Suprapubic skin (tissue), 3 donors: ENCODE data around the gene PTGES2.
A peak's percentile ranks its signal among the peaks of the same experiment; 100 is the strongest.

Experiments used
- EP300 ChIP-seq: sonication (generic); formaldehyde crosslinking; IDR thresholded peaks from one replicate; pipeline ENCODE4 v1.6.1; 2017; ENCODE audit warnings: antibody characterized with exemption
- POLR2A ChIP-seq, 2 donors: fragments of 450-650 bp; IDR thresholded peaks; one replicate each; pipeline ENCODE4 v1.6.1; 2017; ENCODE audit warnings: antibody characterized with exemption in 2 of 2, mild to moderate bottlenecking in 2 of 2, moderate library complexity in 2 of 2
- TF ChIP-seq, protein P1 (sequence below), 2 donors: fragments of 200-600 bp in 1 of 2; fragments of 450-650 bp in 1 of 2; sonication (generic) in 1 of 2; IDR thresholded peaks; one replicate each; pipeline ENCODE4 v1.5.1; 2016 to 2019; ENCODE audit warnings: antibody characterized with exemption in 2 of 2, mild to moderate bottlenecking in 1 of 2, moderate library complexity in 1 of 2

DNA sequence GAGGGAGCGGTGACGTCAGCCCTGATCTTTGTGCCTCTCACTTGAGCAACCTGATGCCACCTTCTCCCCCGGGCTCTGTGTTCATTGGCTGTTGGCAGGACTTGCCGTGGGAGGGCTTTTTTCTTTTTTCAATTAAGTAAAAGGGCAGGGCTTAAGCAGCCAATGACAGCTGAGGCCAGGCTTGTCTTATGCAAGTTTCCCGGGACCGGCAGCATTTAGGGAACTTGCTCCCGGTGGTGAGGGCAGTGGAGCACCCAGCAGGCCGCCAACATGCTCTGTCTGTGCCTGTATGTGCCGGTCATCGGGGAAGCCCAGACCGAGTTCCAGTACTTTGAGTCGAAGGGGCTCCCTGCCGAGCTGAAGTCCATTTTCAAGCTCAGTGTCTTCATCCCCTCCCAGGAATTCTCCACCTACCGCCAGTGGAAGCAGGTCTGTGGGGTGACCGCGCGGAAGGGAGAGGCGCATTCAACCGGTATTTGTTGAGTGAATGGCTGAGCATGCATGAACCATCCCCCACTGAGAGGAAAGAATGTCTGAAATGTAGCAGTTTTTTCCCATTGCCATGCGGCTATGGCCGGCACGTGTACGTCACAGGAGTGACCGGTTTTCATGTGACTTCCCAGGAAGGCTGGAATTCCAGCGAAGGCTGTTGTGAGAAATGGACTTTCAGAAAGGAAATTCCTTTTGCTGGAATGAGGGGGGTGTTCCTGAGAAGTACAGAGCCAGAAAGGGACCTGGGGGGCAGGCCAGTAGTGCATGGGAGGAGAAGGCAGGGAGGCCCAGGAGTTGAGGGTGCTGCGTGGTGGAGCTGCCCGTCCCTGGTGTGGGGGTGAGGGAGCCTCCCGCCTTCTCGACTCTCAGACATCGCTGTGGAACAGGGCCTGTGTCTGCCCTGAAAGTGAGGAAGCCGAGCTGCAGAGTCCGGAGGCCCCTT lies 29.0 kb downstream of the PTGES2 start:
- TF ChIP-seq, protein P1, sequence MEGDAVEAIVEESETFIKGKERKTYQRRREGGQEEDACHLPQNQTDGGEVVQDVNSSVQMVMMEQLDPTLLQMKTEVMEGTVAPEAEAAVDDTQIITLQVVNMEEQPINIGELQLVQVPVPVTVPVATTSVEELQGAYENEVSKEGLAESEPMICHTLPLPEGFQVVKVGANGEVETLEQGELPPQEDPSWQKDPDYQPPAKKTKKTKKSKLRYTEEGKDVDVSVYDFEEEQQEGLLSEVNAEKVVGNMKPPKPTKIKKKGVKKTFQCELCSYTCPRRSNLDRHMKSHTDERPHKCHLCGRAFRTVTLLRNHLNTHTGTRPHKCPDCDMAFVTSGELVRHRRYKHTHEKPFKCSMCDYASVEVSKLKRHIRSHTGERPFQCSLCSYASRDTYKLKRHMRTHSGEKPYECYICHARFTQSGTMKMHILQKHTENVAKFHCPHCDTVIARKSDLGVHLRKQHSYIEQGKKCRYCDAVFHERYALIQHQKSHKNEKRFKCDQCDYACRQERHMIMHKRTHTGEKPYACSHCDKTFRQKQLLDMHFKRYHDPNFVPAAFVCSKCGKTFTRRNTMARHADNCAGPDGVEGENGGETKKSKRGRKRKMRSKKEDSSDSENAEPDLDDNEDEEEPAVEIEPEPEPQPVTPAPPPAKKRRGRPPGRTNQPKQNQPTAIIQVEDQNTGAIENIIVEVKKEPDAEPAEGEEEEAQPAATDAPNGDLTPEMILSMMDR (IDR thresholded peaks at IDR 0.05), result no peak
- peak; percentile 83 to 96 for TF ChIP-seq POLR2A (IDR thresholded peaks at IDR 0.05)
- peak; percentile 83 for TF ChIP-seq EP300
